HFFc6 (cell line): ENCODE data around the gene ITGA2. TPM values are rescaled to one million over a fixed set of nuclear protein-coding genes. Genes with fewer than 3 reads are reported as not detected.

Source experiments
- DNase-seq: peaks from one replicate; pipeline ENCODE4 v3.0.0-alpha.2; 2018
- H3K27ac Mint-ChIP-seq: 2 replicates; pipeline ENCODE4 v1.8.0; 2020; ENCODE audit warnings: mild to moderate bottlenecking, mixed read lengths
- H3K27me3 Mint-ChIP-seq: 2 replicates; pipeline ENCODE4 v1.8.0; 2021; ENCODE audit warnings: mild to moderate bottlenecking, moderate library complexity, mixed read lengths; ENCODE audit not compliant: insufficient read depth
- H3K36me3 Mint-ChIP-seq: 2 replicates; pipeline ENCODE4 v1.8.0; 2021; ENCODE audit warnings: low read depth, mixed read lengths
- H3K4me1 Mint-ChIP-seq: 2 replicates; pipeline ENCODE4 v1.8.0; 2020; ENCODE audit warnings: low read depth, mixed read lengths
- H3K4me3 Mint-ChIP-seq: 2 replicates; pipeline ENCODE4 v1.8.0; 2020; ENCODE audit warnings: mild to moderate bottlenecking, moderate library complexity, mixed read lengths
- H3K9me3 Mint-ChIP-seq: 2 replicates; pipeline ENCODE4 v1.8.0; 2020; ENCODE audit warnings: mild to moderate bottlenecking, mixed read lengths
- CTCF ChIP-seq: fragments of 200-600 bp; sonication (generic); IDR thresholded peaks from 2 replicates; pipeline ENCODE4 v1.5.0; 2021; ENCODE audit warnings: antibody characterized with exemption, mild to moderate bottlenecking
- long read RNA-seq: library from polyadenylated mRNA; unstranded; transcript quantifications from one replicate; pipeline ENCODE4 v2.0.0, GENCODE V29; 2019
- total RNA-seq, 6 experiments: library from RNA; stranded (reverse); fragmentation: NEBNext Ultra II Directional; extraction: Animal tissue kit (Norgen Biotek cat#: 25700); gene quantifications; 2 replicates in 1 of 6; 3 replicates in 5 of 6; pipeline ENCODE4 v1.2.3, GENCODE V29; 2021

Gene ITGA2
- total RNA-seq: 10 to 100 TPM; 42.9 to 76.6 (median 50.5) TPM
- long read RNA-seq, full-length matches to known transcripts: 2 of 35 reads
- long read RNA-seq, partial matches to known transcripts: 16 of 35 reads
- long read RNA-seq, other reads (novel, unspliced or antisense): 17 of 35 reads

GRCh38 chr5:52989025-52989780 is at the start of gene ITGA2:
TSS of gene ITGA2 (plus strand) at chr5:52989352. CDS start at chr5:52989469, 117 bp downstream.
- H3K36me3 Mint-ChIP-seq: peaks cover 33% of the 10 kb centered on the region
- H3K27me3 Mint-ChIP-seq: no peaks in the 10 kb centered on the region

GRCh38 chr5:52943285-52943684 is 45.9 kb upstream of the ITGA2 start:
- no peak overlapping the region for H3K4me3 Mint-ChIP-seq
- H3K27me3 Mint-ChIP-seq: no peaks in the 10 kb centered on the region; the same call in 1 of the 2 replicates
- no peaks in the 10 kb centered on the region for H3K9me3 Mint-ChIP-seq
- peak; percentile 49 for TF ChIP-seq CTCF
- H3K36me3 Mint-ChIP-seq: peaks cover 1% of the 10 kb centered on the region; the same call in 1 of the 2 replicates
- H3K27ac Mint-ChIP-seq: no peak overlapping the region
- H3K4me1 Mint-ChIP-seq: peaks cover 43% of the 10 kb centered on the region
- DNase-seq: no peak

More at GRCh38 chr5:52989025-52989780, at the start of gene ITGA2:
- Mint-ChIP-seq H3K27ac (peak within 1 kb of the TSS; percentile 81), H3K4me1 (peaks cover 60% of the 10 kb centered on the region), H3K4me3 (peak within 1 kb of the TSS; percentile 91), H3K9me3 (no peaks in the 10 kb centered on the region)
- no peak for TF ChIP-seq CTCF
- DNase-seq: peak; percentile 33

- Mint-ChIP-seq H3K4me3 (no peak overlapping the region), H3K27me3 (no peaks in the 10 kb centered on the region; the same call in 1 of the 2 replicates), H3K36me3 (no peaks in the 10 kb centered on the region), H3K27ac (no peak overlapping the region), H3K4me1 (peaks cover 48% of the 10 kb centered on the region), H3K9me3 (no peaks in the 10 kb centered on the region)
- no peak for TF ChIP-seq CTCF
- no peak for DNase-seq
Observed at GRCh38 chr5:52943808-52944207, 45.3 kb upstream of the ITGA2 start.

- H3K36me3 Mint-ChIP-seq: no peaks in the 10 kb centered on the region
- H3K4me3 Mint-ChIP-seq: peak overlapping the region; percentile 80
- no peaks in the 10 kb centered on the region; the same call in 1 of the 2 replicates for H3K27me3 Mint-ChIP-seq
- no peaks in the 10 kb centered on the region for H3K9me3 Mint-ChIP-seq
- peaks cover 60% of the 10 kb centered on the region for H3K4me1 Mint-ChIP-seq
- DNase-seq: no peak
- H3K27ac Mint-ChIP-seq: peak overlapping the region; percentile 73
- TF ChIP-seq CTCF: no peak
Observed at GRCh38 chr5:52945040-52945439, 44.1 kb upstream of the ITGA2 start.

GRCh38 chr5:52947208-52947607 is 41.9 kb upstream of the ITGA2 start:
- Mint-ChIP-seq H3K27ac (peak overlapping the region; percentile 15; the same call in 1 of the 2 replicates), H3K9me3 (no peaks in the 10 kb centered on the region), H3K4me1 (peaks cover 66% of the 10 kb centered on the region), H3K4me3 (no peak overlapping the region), H3K36me3 (no peaks in the 10 kb centered on the region; the same call in 1 of the 2 replicates), H3K27me3 (no peaks in the 10 kb centered on the region; the same call in 1 of the 2 replicates)
- TF ChIP-seq CTCF: no peak
- DNase-seq: no peak
